Activated CD8-positive, alpha-beta memory T cell treated with anti-CD3 and anti-CD28 coated beads for 24 hours (primary cell): ENCODE data around the gene FHIT.

ENCODE experiments used
- DNase-seq: peaks from one replicate; pipeline ENCODE4 v3.0.0-alpha.2; 2020

The FHIT gene

GRCh38 chr3:59759298-59760031 is 1491.8 kb downstream of the FHIT start:
- no peak for DNase-seq

- no peak for DNase-seq
These were observed 1492.6 kb downstream of the FHIT start for GRCh38 chr3:59758672-59759071.

- DNase-seq, result no peak
These were observed 1494.3 kb downstream of the FHIT start for GRCh38 chr3:59756934-59757333.

- no peak for DNase-seq
These were observed 1496.7 kb downstream of the FHIT start for GRCh38 chr3:59754456-59755129.

- DNase-seq, result no peak
These were observed 1497.3 kb downstream of the FHIT start for GRCh38 chr3:59753808-59754450.

- DNase-seq, result no peak
These were observed 1498.3 kb downstream of the FHIT start for GRCh38 chr3:59752925-59753324.

- DNase-seq, result no peak
These were observed 1499.6 kb downstream of the FHIT start for GRCh38 chr3:59751606-59752005.

GRCh38 chr3:59750391-59750790 is 1500.9 kb downstream of the FHIT start:
- no peak for DNase-seq

GRCh38 chr3:59749291-59749690 is 1502.0 kb downstream of the FHIT start:
- no peak for DNase-seq

GRCh38 chr3:59746585-59746984 is 1504.7 kb downstream of the FHIT start:
- no peak for DNase-seq

- DNase-seq, result no peak
These were observed 1514.0 kb downstream of the FHIT start for GRCh38 chr3:59737241-59737640.

GRCh38 chr3:59734061-59734460 is 1517.2 kb downstream of the FHIT start:
- DNase-seq, result no peak

GRCh38 chr3:59733041-59733809 is 1518.0 kb downstream of the FHIT start:
- DNase-seq, result no peak

- DNase-seq, result no peak
These were observed 1519.3 kb downstream of the FHIT start for GRCh38 chr3:59731943-59732342.

- no peak for DNase-seq
These were observed 1520.7 kb downstream of the FHIT start for GRCh38 chr3:59730591-59730990.

GRCh38 chr3:59728587-59728908 is 1522.7 kb downstream of the FHIT start:
- DNase-seq, result no peak

- DNase-seq, result no peak
These were observed 1523.2 kb downstream of the FHIT start for GRCh38 chr3:59727902-59728586.

- DNase-seq, result no peak
These were observed 1525.0 kb downstream of the FHIT start for GRCh38 chr3:59726279-59726678.

GRCh38 chr3:59717679-59718205 is 1533.5 kb downstream of the FHIT start:
- DNase-seq, result no peak

GRCh38 chr3:59714066-59714465 is 1537.2 kb downstream of the FHIT start:
- no peak for DNase-seq

- DNase-seq, result no peak
These were observed 1540.7 kb downstream of the FHIT start for GRCh38 chr3:59710554-59710953.

GRCh38 chr3:59709702-59710553 is 1541.3 kb downstream of the FHIT start:
- no peak for DNase-seq
